Endometrial microvascular endothelial cells (primary cell): ENCODE measurements around the gene KRT6C. TPM values are rescaled to one million over a fixed set of nuclear protein-coding genes. Genes with fewer than 3 reads are reported as not detected.
"Not testable (repeated sequence)": the region's sequence is repeated elsewhere in the genome, so short reads cannot be mapped to it uniquely, and the experiment has no call there.

ENCODE experiments used
- in situ Hi-C: cut with HindIII; loops from 2 replicates; pipeline ENCODE4 v1.10.0; 2017; ENCODE audit warnings: low sequenced_read_pairs, low pct_unique_long_range_greater_than_20kb; ENCODE audit errors: inconsistent ontology term
- total RNA-seq: library from RNA; depleted of rRNA; stranded (reverse); fragments of >200 nt; gene quantifications from one replicate; pipeline ENCODE4 v1.2.3, GENCODE V29; 2015; ENCODE audit errors: inconsistent ontology term

The KRT6C gene
- total RNA-seq, 1 donor from 2014 or later: not detected

DNA sequence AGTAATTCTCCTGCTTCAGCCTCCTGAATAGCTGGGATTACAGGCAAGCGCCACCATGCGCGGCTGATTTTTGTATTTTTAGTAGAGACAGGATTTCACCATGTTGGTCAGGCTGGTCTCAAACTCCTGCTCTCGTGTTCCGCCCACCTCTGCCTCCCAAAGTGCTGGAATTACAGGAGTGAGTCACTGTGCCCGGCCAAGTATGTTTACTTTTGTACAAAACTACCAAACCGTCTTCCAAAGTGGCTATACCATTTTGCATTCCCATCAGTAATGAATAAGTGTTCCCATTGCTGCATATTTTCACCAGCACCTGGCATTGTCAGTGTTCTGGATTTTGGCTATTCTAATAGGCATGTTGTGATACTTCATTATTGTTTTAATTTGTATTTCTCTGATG is 27.9 kb upstream of the KRT6C start:
- in situ Hi-C loops: no loop called here

DNA sequence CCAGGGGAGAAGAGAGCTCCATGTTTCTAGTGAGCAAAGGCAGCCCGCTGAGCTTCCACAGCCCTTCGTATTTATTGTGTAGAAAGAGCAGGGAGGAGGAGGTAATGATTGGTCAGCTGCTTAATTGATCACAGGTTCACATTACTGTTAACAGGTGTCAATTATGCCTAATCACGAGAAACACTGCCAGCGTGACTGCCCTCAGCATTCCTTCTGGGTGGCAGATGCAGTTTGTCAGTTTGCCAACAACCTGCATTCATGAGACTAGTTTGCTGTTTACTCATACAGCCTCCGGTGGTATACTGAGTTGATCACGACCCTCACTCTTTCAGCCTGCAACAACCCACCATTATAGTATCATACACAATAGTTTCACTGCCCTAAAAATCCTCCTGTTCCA is 27.0 kb upstream of the KRT6C start:
- in situ Hi-C loops: not testable (repeated sequence)

DNA sequence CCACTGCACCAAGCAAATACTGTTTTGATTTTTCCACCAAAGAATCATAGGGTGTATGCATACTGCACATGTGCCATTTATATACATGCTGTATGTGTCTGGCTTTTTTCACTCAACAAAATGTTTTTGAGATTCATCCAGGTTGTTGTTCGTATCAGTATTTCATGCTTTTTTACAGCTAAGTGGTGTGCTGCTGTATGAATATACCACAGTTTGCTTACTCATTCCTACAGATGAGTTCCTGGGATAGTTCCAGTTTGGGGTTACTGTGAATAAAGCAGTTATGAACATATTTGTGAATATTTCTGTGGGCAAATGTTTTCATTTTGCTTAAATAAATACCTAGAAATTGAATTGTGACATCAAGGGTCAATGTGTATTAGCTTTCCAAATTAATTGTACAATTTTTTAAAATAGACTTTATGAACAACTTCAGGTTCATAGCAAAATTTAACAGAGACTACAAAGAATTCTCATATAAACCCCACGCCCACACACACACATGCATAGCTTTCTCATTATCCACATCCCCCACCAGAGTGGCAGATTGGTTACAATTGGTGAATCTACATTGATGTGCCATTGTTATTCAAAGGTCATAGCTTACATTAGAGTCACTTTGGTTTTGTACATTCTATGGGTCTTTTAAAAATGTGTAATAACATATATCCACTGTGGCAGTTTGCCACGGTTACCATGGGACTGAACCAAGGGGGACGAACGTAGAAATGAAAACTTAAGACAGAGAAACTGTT is 26.4 kb upstream of the KRT6C start:
- in situ Hi-C loops: no loop called here

DNA sequence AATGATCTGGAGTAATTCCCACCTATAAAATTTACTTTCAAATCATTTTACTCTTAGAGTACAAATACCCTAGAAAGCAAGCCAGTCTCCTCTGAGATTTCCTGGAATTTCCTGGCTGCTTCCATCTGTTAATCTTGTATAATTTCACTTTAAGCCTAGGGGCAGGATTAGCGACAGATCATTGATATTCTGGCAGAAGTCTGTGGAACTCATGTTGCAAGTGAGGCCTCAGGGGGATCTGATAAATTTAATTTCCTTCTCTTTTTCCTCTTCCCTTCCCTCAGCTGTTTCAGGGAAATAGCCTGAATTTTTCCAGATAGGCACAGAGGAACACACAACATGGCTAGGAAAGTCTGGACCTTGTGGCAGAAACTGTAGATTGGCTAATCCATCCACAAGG is 25.3 kb upstream of the KRT6C start:
- in situ Hi-C loops: no loop called here

DNA sequence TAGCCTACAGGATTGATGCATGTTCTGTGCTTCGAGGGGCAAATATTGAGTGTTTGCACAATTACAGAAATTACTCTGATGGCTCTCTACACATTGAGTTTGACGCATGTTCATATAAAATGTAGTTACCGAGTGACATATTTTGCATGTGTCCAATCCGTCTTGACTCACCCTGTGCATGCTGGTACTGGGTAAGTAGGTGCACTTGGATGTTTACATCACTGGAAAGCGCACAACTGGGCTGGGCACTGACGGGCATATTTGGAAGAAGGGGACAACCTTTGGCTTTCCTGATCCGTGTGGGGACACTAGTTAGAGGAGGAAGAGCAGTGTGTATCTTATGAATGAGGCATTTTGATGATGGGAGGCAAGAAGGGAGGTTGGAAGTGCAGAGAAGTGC is 24.4 kb upstream of the KRT6C start:
- in situ Hi-C loops: no loop called here

DNA sequence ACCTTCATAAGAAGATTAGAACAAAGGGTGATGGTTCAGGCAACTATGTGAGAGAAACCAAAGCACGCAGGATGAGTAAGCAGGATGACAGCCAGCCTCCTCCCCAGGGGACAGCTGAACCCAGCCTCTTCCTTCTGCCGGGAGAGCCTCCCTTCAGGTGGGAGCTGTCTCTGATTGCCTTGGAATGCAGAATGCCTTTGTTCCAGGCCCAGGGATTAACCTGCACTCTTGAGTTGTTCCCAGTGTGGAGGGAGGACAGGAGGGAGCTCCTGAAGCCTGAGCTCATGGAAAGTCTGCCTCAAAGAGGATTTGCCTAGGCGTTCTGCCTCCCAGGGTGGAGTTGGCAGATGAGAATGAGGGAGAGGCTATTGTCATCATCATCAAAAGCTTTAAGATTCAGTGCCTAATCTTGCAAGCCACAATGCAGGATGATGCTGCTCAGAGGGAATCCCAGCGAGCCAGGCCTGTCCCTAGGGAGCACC is 23.0 kb upstream of the KRT6C start:
- in situ Hi-C loops: no loop called here

DNA sequence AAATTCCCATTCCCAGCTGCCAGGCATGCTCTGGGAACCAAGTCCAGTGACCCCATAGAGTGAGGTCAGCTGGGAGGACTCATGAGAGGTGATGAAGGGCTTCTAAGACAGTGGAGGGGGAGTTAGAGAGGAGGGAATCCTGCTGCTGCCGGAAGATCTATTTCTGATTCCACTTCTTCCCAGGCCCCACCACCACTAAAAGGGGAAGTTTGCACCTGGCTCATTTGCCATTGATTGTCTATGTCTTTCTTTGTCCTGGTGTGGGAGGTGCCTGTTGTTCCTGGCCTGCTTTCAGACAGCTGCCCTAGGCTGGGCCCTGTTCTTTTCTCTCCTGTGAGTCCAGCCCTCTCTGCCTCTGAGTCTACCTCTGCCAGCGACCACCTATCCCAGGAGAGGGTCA is 22.4 kb upstream of the KRT6C start:
- in situ Hi-C loops: no loop called here

DNA sequence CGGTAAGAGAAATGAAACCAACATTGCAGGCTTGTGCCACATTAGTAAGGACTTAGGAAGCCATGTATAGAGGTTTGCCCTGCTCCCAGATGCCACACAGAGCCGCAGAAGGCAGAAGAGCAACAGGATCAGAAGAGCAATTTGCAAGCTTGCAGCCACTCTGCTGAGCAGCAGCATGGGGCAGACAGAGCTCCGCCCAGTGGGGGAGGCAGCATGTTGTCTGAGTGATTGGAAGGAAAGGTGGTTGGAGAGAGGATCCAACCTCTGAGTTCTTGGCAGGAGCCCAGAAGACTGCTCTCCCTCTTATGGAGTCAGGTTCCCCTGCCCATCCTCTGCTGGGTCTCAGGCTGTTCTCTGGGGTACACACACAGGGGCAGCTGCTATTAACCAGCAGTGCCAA is 21.8 kb upstream of the KRT6C start:
- in situ Hi-C loops: no loop called here

DNA sequence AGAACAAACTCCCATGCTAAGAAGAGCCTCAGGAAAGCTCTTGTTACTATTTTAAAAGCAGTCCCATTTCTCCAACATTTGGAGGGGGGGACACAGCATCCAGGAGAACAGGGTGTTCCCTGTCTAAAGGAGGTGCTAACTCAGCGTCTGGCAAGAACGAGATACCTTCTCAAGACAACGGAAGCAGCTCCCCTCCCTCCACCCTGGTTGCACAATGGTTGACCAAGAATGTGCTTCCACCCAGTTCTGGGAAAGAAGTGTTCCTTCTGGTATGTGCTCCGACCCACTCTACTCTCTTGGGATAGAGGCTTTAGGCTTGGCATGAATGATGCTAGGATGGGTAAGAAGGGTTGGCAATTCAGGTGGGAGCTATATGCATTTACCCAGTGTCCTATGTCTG is 20.9 kb upstream of the KRT6C start:
- in situ Hi-C loops: no loop called here

DNA sequence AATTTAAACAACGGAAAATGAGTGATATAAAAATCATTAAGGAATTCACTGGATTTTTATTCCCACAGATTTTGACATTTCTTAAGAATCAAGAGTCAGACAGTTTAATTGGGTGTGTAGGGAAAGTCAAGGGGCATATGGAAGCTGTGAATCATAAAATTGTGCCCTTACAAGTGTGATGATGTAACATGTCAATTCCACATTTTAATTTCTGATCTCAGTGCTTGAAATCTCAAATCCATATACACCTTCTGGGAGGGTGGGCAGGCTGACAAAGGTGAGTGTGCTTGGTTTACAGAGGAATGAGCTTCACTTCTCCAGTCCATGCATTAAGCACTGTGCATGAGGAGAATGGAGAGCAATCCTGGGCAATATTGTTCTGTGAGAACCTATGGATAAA is 20.5 kb upstream of the KRT6C start:
- in situ Hi-C loops: no loop called here

DNA sequence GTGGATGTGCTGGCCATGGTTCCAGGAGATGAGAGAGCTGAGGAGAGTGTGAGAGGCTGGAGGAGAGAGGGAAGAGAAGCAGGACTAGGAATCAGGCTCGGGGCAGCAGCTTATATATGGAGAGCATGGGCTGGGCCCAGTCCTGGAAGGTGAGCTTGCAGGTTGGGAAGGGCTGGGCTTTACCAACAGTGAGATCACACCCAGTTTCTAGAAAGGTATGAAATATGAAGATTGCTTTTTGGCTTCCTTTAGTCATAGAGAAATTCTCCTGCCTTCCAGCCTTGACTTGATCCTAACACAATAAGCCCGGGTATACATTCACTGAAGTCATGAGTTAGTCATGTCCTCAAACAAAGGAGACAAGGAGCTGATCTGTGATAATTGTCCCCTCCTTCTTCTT is 19.6 kb upstream of the KRT6C start, which contains the start of gene KRT6A:
Gene KRT6A (minus strand): TSS at position 86 of the 400 bp plus-strand sequence. CDS start 69 bp downstream, at position 17.
- in situ Hi-C loops: no loop called here

DNA sequence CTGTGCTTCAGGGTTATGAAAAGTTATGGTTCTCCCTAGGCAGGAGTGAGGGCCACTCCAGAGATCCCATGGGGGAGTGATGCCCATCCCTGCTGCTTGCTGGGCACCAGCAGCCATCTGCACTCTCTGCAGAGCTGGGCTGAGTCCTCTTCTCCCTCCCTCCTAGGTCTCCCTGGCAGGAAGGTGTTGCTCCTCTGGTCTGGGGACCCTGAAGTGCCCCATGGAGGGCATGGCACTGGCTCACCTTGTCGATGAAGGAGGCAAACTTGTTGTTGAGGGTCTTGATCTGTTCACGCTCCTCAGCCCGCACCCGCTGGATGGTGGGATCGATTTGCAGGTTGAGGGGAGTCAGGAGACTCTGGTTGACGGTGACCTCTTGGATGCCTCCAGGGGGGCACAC is 18.8 kb upstream of the KRT6C start:
- in situ Hi-C loops: not testable (repeated sequence)

DNA sequence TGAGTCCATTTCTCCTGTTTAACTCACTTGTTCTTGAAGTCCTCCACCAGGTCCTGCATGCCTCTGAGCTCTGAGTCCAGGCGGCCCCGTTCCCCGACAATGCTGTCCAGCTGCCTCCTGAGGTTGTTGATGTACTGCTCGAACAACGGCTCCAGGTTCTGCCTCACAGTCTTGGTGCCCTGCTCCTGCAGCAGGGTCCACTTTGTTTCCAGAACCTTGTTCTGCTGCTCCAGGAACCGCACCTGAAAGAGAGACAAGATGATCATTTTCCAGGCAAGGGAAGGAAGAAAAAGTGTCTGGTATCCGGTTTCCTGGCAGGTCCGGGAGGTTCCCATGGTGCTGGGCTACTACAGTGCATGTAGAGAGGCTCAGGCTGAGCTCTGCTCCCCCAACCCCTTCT is 17.9 kb upstream of the KRT6C start:
- in situ Hi-C loops: not testable (repeated sequence)

DNA sequence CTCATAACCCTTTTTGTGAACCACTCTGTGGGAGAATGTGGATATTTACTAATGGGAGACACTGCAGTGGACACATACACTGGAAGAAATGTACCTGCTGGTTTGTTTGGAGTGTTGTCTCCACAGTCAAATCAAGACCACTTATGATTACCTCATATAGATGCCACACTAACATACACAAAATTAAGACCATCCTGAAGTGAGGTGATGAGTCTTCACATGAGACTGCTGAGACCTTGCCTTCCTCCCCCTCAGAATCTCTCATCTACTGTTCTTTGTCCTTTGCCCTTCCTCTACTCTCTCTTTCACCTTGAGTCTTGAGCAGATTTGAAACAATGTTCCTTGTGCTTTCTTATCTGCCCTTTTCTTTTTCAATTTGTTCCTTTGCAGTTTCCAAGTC is 15.1 kb upstream of the KRT6C start:
- in situ Hi-C loops: no loop called here

DNA sequence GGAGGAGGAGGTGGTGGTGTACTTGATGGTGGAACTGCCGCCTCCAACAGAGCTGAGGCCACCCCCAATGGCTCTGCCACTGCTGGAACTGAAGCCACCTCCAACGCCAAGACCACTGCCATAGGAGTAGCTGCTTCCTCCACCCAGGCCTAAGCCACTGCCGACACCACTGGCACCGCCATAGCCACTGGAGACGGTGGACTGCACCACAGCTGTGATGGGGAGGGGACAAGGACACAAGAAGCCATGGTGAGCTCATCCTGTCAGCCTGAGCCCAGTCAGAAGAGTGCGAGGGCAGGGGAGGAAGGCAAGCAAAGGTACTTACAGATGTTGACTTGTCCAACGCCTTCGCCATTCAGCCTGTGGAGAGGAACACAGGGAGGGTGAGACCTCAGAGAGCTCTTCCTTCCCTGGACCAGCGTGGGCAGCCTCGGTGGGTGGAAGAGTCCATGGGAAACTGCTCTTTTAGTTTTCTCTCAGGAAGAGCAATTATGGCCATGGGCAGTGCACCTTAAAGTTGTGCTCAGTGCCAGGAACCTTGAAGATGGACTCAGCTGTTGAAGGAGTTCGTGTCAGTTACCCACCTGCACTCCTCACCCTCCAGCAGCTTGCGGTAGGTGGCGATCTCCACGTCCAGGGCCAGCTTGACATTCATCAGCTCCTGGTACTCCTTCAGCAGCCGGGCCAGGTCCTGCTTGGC is 14.3 kb upstream of the KRT6C start:
- in situ Hi-C loops: not testable (repeated sequence)

DNA sequence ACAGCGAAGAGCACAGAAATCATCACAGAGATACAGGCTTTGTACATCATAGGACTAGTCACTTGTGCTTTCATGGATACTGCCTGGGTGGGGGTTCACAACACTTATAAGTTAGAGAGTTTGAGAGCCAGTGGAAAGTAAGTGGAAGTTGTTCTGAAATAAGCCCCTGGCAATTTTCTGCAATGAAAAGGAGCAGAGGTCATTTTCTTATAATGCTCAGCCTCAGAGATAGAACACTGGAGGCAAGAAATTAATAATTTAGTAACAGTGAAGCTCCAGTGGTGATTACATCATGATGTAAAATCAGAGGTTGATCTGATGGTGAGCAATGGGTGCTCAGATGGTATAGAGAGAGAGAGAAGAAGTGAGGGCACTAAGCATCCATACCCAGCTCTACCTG is 13.6 kb upstream of the KRT6C start:
- in situ Hi-C loops: no loop called here

DNA sequence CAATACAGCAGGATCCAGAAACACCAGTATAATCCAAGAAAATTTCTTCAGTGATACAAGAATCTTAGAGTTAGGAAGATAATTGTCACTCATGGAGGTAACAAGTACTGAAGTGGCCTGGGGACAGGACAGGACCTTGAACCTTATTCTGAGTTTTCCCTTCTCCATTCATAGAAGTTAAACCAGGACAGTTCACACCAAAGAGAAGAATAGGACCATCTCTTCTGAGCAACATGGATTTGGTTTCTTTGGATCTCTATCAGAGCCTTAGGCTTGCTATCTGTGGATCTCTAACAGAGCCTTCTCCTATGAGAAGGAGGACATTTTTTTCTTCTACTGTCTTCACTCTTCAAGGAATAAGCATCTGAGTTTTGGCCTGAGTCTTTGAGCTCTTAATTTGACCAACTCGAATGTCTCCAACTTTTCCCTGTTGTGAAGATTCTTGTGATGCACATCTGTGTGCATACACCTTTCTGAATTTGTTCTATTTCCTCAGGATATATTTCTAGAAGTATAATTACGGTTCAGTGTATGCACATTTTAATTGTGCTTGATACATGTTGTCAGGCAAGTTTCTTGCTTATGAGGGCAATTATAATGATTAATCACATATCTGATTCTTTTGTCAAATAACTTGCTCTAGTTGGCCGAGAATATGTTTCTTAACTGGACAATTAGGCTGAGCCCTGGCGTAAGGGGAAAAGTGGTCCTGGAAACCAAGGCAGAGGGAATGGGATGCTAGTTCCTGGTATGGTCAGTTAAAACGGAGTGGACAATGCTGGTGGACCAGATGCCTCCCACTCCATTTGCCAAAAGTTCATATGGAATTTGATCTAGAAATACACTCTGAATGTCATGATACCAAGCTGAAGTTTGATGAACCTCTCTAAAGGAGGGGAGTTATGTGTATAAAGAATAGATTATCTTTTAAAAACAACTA is 12.8 kb upstream of the KRT6C start:
- in situ Hi-C loops: no loop called here

DNA sequence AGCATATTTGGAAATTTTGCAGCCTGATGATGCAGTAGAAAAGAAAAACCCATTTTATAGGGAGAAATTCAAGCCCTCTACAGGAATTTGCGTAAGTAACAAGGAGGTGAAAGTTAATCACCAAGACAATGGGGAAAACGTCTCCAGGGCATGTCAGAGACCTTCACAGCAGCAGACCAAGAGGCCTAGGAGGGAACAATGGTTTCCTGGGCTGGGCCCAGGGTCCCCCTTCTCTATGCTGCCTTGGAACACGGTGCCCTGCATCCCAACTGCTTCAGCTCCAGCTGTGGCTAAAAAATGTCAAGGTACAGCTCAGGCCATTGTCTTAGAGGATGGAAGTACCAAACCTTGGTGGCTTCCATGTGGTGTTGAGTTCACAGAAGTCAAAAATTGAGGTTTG is 6.5 kb upstream of the KRT6C start:
- in situ Hi-C loops: no loop called here

DNA sequence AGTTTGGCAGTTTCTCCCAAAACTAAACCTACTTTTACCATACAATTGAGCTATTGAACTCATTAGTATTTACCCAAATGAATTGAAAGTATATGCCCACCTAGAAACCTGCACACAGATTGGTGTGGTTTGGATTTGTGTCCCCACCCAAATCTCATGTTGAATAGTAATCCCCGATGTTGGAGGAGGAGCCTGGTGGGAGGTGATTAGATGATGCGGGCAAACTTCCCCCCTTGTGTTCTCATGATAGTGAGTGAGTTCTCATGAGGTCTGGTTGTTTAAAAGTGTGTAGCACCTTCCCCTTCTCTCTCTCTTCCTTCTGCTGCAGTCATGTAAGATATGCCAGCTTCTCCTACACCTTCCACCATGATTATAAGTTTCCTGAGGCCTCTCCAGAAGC is 4.0 kb upstream of the KRT6C start:
- in situ Hi-C loops: no loop called here
